HG03159 (cell line): Measurements from ENCODE around the gene KNCN.

Experiments used
- ATAC-seq: cut with Tn5 transposase; IDR thresholded peaks from one replicate; pipeline ENCODE4 v1.9.1; 2021; ENCODE audit warnings: mild to moderate bottlenecking, moderate library complexity; ENCODE audit not compliant: unreplicated experiment

Gene KNCN

GRCh38 chr1:46551597-46552095 lies at the start of gene KNCN:
KNCN (minus strand) TSS chr1:46551647; CDS start chr1:46551215, 432 bp downstream.
- no peak for ATAC-seq

GRCh38 chr1:46599059-46599970 lies 47.9 kb upstream of the KNCN start:
- no peak for ATAC-seq

GRCh38 chr1:46596846-46597245 lies 45.4 kb upstream of the KNCN start:
- ATAC-seq = no peak

GRCh38 chr1:46596036-46596435 lies 44.6 kb upstream of the KNCN start:
- ATAC-seq = no peak

GRCh38 chr1:46595127-46595526 lies 43.7 kb upstream of the KNCN start:
- ATAC-seq = no peak

- ATAC-seq = no peak
These were observed 42.6 kb upstream of the KNCN start for GRCh38 chr1:46594063-46594462.

GRCh38 chr1:46592823-46593222 lies 41.4 kb upstream of the KNCN start:
- no peak for ATAC-seq

GRCh38 chr1:46589529-46589928 lies 38.1 kb upstream of the KNCN start:
- ATAC-seq = no peak

- ATAC-seq = no peak
These were observed 35.6 kb upstream of the KNCN start for GRCh38 chr1:46587069-46587468.

GRCh38 chr1:46585312-46585938 lies 34.0 kb upstream of the KNCN start:
- ATAC-seq = no peak

- no peak for ATAC-seq
These were observed 32.0 kb upstream of the KNCN start for GRCh38 chr1:46583494-46583893.

- no peak for ATAC-seq
These were observed 31.5 kb upstream of the KNCN start for GRCh38 chr1:46582972-46583371.

- ATAC-seq = no peak
These were observed 30.4 kb upstream of the KNCN start for GRCh38 chr1:46581681-46582455.

- no peak for ATAC-seq
These were observed 28.9 kb upstream of the KNCN start for GRCh38 chr1:46580140-46580903.

- no peak for ATAC-seq
These were observed 26.2 kb upstream of the KNCN start for GRCh38 chr1:46577671-46578070.

- ATAC-seq = no peak
These were observed 25.1 kb upstream of the KNCN start for GRCh38 chr1:46576596-46576995.

GRCh38 chr1:46575778-46576177 lies 24.3 kb upstream of the KNCN start:
- no peak for ATAC-seq

- ATAC-seq = no peak
These were observed 23.9 kb upstream of the KNCN start for GRCh38 chr1:46575300-46575699.

GRCh38 chr1:46571691-46572225 lies 20.3 kb upstream of the KNCN start:
- ATAC-seq = no peak
